Stimulated activated naive B cell treated with anti-CD40 and anti-IgM and Interleukin-4, amounts not matched to agents 10 μg/mL and 1 μg/mL and 100 μg/mL, for 72 hours (primary cell): ENCODE results near the gene SERPINB7.
"Not testable (repeated sequence)": the region's sequence is repeated elsewhere in the genome, so short reads cannot be mapped to it uniquely, and the experiment has no call there.

ENCODE experiments used
- ATAC-seq, 2 donors: fragments of 150-1000 bp; cut with Tn5 transposase; replicated peaks; 2 replicates each; pipeline ENCODE4 v1.10.0; 2021; ENCODE audit warnings: moderate library complexity in 1 of 2
- DNase-seq: peaks from one replicate; pipeline ENCODE4 v3.0.0; 2021
- H3K27ac Mint-ChIP-seq: one replicate; pipeline ENCODE4 v1.8.0; 2022; ENCODE audit warnings: mild to moderate bottlenecking, mixed read lengths
- H3K27me3 Mint-ChIP-seq, 2 donors: one replicate each; pipeline ENCODE4 v1.8.0; 2022; ENCODE audit warnings: mixed read lengths in 2 of 2
- H3K36me3 Mint-ChIP-seq, 2 donors: one replicate each; pipeline ENCODE4 v1.8.0; 2022; ENCODE audit warnings: mixed read lengths in 2 of 2, mild to moderate bottlenecking in 1 of 2
- H3K4me1 Mint-ChIP-seq, 2 donors: one replicate each; pipeline ENCODE4 v1.8.0; 2022; ENCODE audit warnings: mixed read lengths in 2 of 2, mild to moderate bottlenecking in 1 of 2
- H3K4me3 Mint-ChIP-seq, 2 donors: one replicate each; pipeline ENCODE4 v1.8.0; 2022; ENCODE audit warnings: mild to moderate bottlenecking in 2 of 2, mixed read lengths in 2 of 2, moderate library complexity in 1 of 2
- H3K9me3 Mint-ChIP-seq, 2 donors: one replicate each; pipeline ENCODE4 v1.8.0; 2022; ENCODE audit warnings: mixed read lengths in 2 of 2, mild to moderate bottlenecking in 1 of 2

The SERPINB7 gene, protein sequence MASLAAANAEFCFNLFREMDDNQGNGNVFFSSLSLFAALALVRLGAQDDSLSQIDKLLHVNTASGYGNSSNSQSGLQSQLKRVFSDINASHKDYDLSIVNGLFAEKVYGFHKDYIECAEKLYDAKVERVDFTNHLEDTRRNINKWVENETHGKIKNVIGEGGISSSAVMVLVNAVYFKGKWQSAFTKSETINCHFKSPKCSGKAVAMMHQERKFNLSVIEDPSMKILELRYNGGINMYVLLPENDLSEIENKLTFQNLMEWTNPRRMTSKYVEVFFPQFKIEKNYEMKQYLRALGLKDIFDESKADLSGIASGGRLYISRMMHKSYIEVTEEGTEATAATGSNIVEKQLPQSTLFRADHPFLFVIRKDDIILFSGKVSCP

DNA sequence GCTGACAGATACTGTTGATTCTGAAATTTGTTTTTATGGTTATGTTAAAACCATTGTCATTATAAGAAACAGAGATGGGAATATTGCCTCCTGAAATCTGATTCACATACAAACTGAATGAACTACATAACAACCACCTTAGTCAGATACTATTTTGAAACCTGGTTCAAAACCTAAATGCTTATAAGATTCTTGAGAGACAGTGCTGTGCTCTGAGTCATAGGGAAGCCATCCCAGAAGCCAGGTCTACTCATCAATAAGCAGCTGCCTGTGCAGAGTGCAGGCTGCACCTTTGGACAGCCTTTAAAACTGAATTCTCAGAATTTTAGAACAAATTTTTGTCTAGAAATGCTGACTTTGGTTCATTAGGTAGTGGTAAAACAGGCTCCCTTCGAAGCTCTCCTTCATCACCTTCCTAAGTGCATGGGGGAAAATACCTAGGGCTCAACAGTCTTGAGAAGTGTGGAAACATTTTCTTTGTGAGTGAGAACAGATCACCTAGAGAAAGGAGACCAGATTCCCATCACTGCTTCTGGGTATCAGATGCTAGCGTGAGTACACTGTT, at the start of gene SERPINB7:
TSS of gene SERPINB7 (plus strand) at position 253 of the 565 bp plus-strand sequence. CDS start 6,955 bp downstream, outside the sequence.
- Mint-ChIP-seq H3K36me3 (no peaks in the 10 kb centered on the region), H3K27ac (no peak within 1 kb of the TSS)
- DNase-seq, result no peak

DNA sequence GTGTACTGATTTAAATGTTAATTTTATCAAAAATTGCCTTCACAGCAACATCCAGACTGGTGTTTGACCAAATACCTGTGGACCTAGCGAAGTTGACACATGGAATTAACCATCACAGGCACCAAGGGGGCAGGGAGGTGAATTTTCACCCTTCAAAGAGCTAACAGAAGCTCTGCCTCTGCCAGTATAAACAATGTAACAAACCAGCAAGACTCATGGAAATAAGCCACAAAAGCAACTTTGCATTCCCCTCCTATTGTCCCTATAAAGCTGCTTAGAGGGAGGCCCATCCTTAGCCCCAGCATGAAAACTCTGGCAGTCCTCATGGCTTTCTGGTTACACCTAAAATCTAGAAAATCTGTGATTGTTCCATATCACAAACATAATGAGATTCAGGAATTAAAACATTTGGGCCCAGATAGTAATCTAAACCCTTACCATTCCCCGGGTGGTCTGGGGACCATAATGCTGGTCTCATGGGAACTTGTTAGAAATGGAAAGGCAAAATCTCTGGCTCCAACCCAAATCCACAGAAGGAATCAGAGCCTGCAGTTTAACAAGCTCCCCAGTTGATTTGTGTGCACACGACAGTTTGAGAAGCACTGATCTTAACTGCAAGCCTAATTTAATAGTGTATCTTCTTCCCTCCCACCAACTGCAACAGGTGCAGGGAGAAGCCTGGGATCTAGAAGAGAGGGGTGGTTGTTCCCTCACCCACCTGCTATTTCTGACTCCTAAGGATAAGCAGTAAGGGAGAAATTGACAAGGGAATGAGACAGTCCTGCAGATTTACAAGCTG, 49.3 kb upstream of the SERPINB7 start:
- Mint-ChIP-seq H3K36me3 (no peaks in the 10 kb centered on the region), H3K27ac (no peak overlapping the region), H3K4me3 (no peak overlapping the region), H3K9me3 (no peaks in the 10 kb centered on the region), H3K4me1 (no peaks in the 10 kb centered on the region), H3K27me3 (peaks cover 0 to 5% of the 10 kb centered on the region in 2 donors)
- no peak for ATAC-seq
- DNase-seq, result no peak

More for the DNA sequence above, at the start of gene SERPINB7:
- no peaks in the 10 kb centered on the region for H3K9me3 Mint-ChIP-seq
- H3K4me1 Mint-ChIP-seq, result no peaks in the 10 kb centered on the region
- ATAC-seq, result no peak
- H3K4me3 Mint-ChIP-seq, result no peak within 1 kb of the TSS
- H3K27me3 Mint-ChIP-seq, result peaks cover 5 to 12% of the 10 kb centered on the region in 2 donors

DNA sequence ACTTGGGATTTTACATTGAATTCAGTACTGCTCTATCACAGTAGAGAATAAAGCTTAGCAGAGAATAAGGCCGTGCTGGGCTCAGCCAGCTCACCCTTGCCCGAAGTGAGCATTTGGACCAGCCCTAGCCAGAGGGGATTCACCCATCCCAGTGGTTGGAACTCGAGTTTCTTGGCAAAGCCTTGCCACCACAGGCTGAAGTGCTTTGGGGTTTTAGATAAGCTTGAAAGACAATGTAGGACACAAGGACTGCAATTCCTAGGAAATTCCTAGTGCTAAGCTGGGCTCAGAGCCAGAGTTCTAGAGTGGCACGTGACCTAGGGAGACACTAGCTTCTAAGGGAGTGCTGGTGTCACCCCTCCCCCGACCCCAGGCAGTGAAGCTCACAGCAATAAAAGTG, 44.4 kb upstream of the SERPINB7 start:
- Mint-ChIP-seq H3K4me1 (no peaks in the 10 kb centered on the region), H3K27me3 (no peaks in the 10 kb centered on the region), H3K9me3 (peaks cover 0 to 4% of the 10 kb centered on the region in 2 donors), H3K27ac (no peak overlapping the region), H3K4me3 (no peak overlapping the region), H3K36me3 (no peaks in the 10 kb centered on the region)
- DNase-seq (no peak), ATAC-seq (no peak)

DNA sequence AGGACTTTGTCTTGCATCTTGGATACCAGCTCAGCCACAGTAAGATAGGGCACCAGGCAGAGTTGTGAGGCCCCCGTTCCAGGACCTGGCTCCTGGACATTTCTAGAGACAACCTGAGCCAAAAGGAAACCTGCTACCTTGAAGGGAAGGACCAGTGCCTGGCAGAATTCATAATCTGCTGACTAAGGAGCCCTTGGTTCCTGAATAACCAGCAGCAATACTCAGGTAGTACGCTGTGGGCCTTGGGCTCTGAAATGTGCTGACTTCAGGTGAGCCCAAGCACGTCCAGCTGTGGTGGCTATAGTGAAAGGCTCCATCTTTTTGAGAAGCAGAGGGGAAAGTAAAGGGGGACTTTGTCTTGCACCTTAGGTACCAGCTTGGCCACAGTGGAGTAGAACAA, 44.0 kb upstream of the SERPINB7 start:
- no peak for ATAC-seq
- no peak overlapping the region for H3K4me3 Mint-ChIP-seq
- H3K27me3 Mint-ChIP-seq, result no peaks in the 10 kb centered on the region
- H3K36me3 Mint-ChIP-seq, result no peaks in the 10 kb centered on the region
- no peaks in the 10 kb centered on the region for H3K4me1 Mint-ChIP-seq
- no peak for DNase-seq
- H3K9me3 Mint-ChIP-seq, result peaks cover 0 to 4% of the 10 kb centered on the region in 2 donors
- no peak overlapping the region for H3K27ac Mint-ChIP-seq

DNA sequence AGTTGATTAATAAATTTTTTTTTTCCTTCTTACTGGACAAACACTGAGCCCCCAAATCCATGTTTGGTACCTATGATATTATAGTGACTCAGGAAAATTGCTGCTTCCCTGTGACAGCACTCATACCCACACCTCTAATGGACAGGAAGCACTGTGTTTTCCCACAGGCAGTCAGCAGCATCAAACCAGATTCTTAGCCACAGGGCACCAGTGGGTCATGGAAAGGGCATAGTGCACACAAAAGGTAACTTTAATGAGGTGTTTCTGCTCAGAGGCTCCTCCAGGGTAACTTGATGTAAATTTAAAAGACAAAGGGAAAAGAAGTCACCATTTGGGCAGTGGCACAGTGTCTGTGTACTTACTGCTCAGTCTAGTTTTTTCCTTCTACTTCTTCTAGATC, 38.3 kb upstream of the SERPINB7 start:
- H3K36me3 Mint-ChIP-seq, result no peaks in the 10 kb centered on the region
- no peak overlapping the region for H3K27ac Mint-ChIP-seq
- ATAC-seq (no peak), DNase-seq (no peak)
- H3K9me3 Mint-ChIP-seq, result peaks cover 0 to 4% of the 10 kb centered on the region in 2 donors
- H3K27me3 Mint-ChIP-seq, result no peaks in the 10 kb centered on the region
- H3K4me1 Mint-ChIP-seq, result no peaks in the 10 kb centered on the region
- no peak overlapping the region for H3K4me3 Mint-ChIP-seq

DNA sequence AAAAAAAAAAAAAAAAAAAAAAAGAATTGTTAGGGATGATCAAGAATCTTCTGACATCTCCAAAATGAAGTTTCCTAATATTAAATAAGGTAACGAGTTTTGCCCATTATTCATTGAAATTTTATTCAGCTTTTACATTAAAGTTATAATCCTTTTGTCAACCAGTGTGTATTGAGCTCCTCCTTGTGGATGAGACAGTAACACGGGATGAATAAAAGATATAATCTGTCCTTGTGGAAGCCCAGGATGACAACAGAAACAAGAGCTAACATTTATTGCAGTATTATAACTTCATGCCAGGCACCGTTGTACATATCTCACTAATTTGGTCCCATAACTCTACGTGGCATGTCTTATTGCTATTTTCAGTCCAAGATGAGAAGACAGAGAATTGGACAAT, 33.4 kb upstream of the SERPINB7 start:
- H3K9me3 Mint-ChIP-seq, result peaks cover 0 to 1% of the 10 kb centered on the region in 2 donors
- no peak for DNase-seq
- no peaks in the 10 kb centered on the region for H3K36me3 Mint-ChIP-seq
- ATAC-seq, result no peak
- peaks cover 0 to 9% of the 10 kb centered on the region in 2 donors for H3K27me3 Mint-ChIP-seq
- no peak overlapping the region for H3K4me3 Mint-ChIP-seq
- no peak overlapping the region for H3K27ac Mint-ChIP-seq
- no peaks in the 10 kb centered on the region for H3K4me1 Mint-ChIP-seq

DNA sequence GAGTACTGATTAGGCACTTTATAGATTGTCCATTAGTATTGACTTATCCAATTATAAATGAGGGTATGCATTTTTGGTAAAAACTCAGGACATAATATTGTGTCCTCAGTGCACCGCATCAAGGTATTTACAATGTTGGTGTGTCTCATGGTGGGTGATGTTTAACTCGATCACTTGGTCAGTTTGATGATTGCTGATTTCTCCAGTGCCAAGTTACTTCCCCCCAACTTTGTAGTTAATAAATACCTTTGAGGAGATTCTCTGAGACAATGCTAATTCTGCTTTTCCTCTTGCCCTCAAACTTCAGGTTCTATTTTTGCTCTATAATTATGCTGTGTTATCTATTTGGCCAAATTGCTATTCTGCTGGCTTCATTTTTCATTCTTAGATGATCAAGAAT, 28.2 kb upstream of the SERPINB7 start:
- DNase-seq, result no peak
- no peak for ATAC-seq
- no peaks in the 10 kb centered on the region for H3K4me1 Mint-ChIP-seq
- H3K9me3 Mint-ChIP-seq, result peaks cover 0 to 6% of the 10 kb centered on the region in 2 donors
- H3K4me3 Mint-ChIP-seq, result no peak overlapping the region
- H3K36me3 Mint-ChIP-seq, result no peaks in the 10 kb centered on the region
- no peak overlapping the region for H3K27ac Mint-ChIP-seq
- H3K27me3 Mint-ChIP-seq, result peaks cover 3 to 9% of the 10 kb centered on the region in 2 donors

DNA sequence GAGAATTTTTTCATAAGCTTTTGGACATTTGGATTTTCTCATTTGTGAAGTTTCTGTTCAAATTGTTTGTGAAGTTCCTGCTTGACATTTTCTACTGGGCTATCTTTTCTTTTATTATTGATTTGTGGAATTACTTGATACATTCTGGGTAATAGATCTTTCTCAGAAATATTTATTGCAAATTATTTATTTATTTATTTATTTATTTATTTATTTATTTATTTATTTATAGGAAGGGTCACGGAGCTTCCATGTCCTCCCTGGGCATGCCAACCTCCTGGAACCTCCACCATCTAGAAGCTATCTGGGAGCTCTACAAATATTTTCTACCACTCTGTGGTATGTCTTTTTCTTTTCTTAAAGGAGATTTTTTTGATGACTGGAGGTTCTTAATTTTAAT, 25.7 kb upstream of the SERPINB7 start:
- DNase-seq (no peak), ATAC-seq (no peak)
- H3K4me3 Mint-ChIP-seq, result no peak overlapping the region
- no peaks in the 10 kb centered on the region for H3K4me1 Mint-ChIP-seq
- peaks cover 0 to 3% of the 10 kb centered on the region in 2 donors for H3K27me3 Mint-ChIP-seq
- H3K27ac Mint-ChIP-seq, result no peak overlapping the region
- no peaks in the 10 kb centered on the region for H3K36me3 Mint-ChIP-seq
- H3K9me3 Mint-ChIP-seq, result peaks cover 0 to 7% of the 10 kb centered on the region in 2 donors

DNA sequence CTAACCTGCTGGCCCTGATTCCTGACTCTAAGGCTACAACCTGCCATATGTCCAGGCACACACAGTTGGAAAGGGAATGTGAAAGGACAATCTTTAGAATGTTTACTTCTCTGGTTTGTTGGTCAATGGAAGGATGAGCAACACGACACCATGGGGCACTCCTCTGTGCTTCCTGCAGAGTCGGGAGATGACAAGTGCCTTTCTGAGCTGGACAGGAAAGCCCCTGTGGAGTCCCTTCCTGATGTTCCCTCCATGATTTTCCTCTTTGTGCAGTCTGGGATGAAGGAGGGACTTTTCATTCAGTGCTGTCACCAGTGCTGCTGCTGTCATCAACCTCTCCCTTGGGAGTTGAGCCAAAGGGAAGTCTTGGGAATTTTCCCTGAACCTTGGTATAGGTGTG, 22.6 kb upstream of the SERPINB7 start:
- no peak for ATAC-seq
- no peak for DNase-seq
- Mint-ChIP-seq H3K4me1 (no peaks in the 10 kb centered on the region), H3K4me3 (no peak overlapping the region), H3K27ac (no peak overlapping the region), H3K36me3 (no peaks in the 10 kb centered on the region), H3K9me3 (peaks cover 0 to 6% of the 10 kb centered on the region in 2 donors), H3K27me3 (peaks cover 0 to 3% of the 10 kb centered on the region in 2 donors)

DNA sequence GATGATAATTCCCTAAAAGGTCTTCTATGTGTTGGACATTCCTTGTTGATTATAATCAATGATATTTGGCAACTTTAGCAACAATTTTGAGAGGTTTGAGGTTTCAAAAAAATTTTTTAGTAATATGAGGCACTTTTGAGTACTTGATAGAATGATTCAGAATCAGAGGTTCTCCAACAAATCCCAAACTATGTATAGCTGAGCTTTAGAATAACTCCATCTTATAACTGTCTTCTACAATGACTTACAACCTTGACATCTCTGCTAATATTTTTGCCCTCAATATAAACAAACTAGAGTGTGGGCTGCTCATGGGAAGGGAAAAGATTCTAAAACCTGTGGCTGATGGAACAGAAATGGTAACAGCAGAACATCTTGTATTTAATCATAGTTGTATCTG, 21.5 kb upstream of the SERPINB7 start:
- Mint-ChIP-seq H3K27me3 (no peaks in the 10 kb centered on the region), H3K9me3 (peaks cover 0 to 2% of the 10 kb centered on the region in 2 donors), H3K4me1 (no peaks in the 10 kb centered on the region), H3K4me3 (no peak overlapping the region), H3K27ac (no peak overlapping the region), H3K36me3 (no peaks in the 10 kb centered on the region)
- ATAC-seq, result no peak
- DNase-seq, result no peak

DNA sequence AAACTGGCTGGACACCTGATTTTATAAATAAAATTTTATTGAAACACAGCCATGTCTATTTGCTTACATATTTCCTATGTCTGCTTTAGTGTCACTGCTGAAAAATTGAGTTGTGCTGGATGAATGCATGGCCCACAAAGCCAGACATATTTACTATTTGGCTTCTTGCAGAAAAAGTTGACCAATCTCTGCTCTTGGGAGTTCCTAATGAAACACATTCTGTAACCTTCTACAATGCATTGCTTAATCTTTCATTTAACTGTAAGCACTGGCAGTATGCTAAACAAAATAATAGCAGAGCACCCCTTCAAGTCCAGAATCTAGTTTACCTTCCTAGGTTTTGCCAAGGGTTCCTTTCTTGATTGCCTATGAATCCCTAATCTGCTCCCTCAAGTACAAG, 17.7 kb upstream of the SERPINB7 start:
- peaks cover 15 to 17% of the 10 kb centered on the region in 2 donors for H3K9me3 Mint-ChIP-seq
- peaks cover 5 to 8% of the 10 kb centered on the region in 2 donors for H3K36me3 Mint-ChIP-seq
- no peak for ATAC-seq

DNA sequence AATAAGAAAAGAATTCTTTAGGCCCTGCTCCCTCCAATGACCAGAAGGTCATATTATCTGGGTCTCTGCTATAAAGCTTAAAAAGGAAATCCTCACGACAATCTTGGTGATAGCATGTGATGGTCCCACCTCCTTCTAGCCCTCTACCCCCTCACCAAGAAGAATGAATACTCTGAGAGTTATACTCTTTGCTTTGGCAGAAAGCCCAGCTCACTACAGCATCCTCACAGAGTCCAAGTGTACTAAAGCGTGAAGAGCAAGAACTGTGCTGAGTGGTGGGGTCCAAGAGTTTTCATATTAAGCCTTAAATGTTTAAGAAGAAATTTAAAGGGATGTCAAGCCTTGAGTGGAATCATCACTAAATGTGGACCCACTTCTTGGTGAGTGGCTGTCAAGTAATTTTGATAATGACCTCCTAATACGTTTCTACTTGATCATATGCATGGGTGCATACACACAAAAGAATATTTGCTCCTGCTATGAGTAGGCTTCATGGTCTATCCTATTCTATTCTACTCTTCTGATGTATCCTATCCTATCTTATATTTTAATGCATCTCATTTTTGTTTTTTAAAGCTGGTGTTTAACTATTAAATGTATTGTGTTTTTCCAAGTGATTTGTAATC, 16.5 kb upstream of the SERPINB7 start:
- Mint-ChIP-seq H3K36me3 (peaks cover 5 to 8% of the 10 kb centered on the region in 2 donors), H3K27ac (no peak overlapping the region), H3K9me3 (peaks cover 15 to 17% of the 10 kb centered on the region in 2 donors), H3K4me1 (no peaks in the 10 kb centered on the region), H3K4me3 (no peak overlapping the region), H3K27me3 (no peaks in the 10 kb centered on the region)
- no peak for ATAC-seq
- no peak for DNase-seq

More for the DNA sequence above, 17.7 kb upstream of the SERPINB7 start:
- Mint-ChIP-seq H3K27me3 (no peaks in the 10 kb centered on the region), H3K4me3 (no peak overlapping the region), H3K4me1 (no peaks in the 10 kb centered on the region), H3K27ac (no peak overlapping the region)
- DNase-seq, result no peak

DNA sequence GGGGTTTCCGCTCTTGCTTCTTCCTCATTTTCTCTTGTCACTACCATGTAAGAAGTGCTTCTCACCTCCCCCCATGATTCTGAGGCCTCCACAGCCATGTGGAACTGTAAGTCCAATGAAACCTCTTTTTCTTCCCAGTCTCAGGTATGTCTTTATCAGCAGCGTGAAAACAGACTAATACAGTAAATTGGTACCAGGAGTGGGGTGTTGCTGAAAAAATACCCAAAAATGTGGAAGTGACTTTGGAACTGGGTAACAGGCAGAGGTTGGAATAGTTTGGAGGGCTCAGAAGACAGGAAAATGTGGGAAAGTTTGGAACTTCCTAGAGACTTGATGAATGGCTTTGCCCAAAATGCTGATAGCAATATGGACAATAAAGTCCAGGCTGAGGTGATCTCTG, 15.4 kb upstream of the SERPINB7 start:
- not testable (repeated sequence) for H3K4me1 Mint-ChIP-seq, H3K36me3 Mint-ChIP-seq, DNase-seq, H3K4me3 Mint-ChIP-seq, H3K27ac Mint-ChIP-seq, H3K27me3 Mint-ChIP-seq, ATAC-seq
- peaks cover 14 to 17% of the 10 kb centered on the region in 2 donors for H3K9me3 Mint-ChIP-seq

DNA sequence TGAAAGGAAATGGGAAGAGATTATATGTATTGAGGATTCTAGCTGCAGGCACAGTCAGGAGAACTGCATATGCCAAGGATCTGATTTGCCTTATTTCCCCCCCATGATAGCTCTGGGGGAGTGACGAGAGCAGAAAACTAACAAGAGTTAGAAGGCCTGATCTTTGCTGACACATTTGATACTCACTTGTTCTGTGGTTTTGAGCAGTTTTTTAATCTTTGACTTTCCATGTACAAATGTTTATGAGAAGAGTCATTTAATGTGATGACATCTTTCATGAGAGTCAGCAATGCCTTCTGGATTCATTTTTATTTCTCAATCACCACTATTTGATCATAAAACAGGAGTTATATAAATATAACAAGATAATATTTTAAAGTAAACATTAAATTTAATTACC, 12.7 kb upstream of the SERPINB7 start:
- Mint-ChIP-seq H3K9me3 (peaks cover 14 to 17% of the 10 kb centered on the region in 2 donors), H3K27ac (no peak overlapping the region), H3K4me3 (no peak overlapping the region), H3K36me3 (peaks cover 5 to 8% of the 10 kb centered on the region in 2 donors), H3K27me3 (no peaks in the 10 kb centered on the region), H3K4me1 (no peaks in the 10 kb centered on the region)
- DNase-seq, result no peak
- ATAC-seq, result no peak
